Psoas muscle (tissue), 8 donors: ENCODE data around the gene ARAP2. TPM values are rescaled to one million over a fixed set of nuclear protein-coding genes. Genes with fewer than 3 reads are reported as not detected.

Experiments
- ATAC-seq, 4 donors: fragments of 200-7000 bp; cut with Tn5 transposase; one replicate each; pipeline ENCODE4 v1.9.1; 2020; ENCODE audit warnings: moderate library complexity in 3 of 4, mild to moderate bottlenecking in 2 of 4
- DNase-seq, 2 donors: peaks; one replicate each; pipeline ENCODE4 v3.0.0-alpha.2; 2020
- H3K27ac ChIP-seq: fragments of 200-600 bp; one replicate; pipeline ENCODE4 v1.8.0; 2022
- H3K27me3 ChIP-seq, 3 donors: fragments of 200-600 bp in 1 of 3; one replicate each; pipeline versions ENCODE4 v1.6.1 to v1.8.0; 2013 to 2022; ENCODE audit warnings: low read length in 2 of 3, mild to moderate bottlenecking in 2 of 3, moderate library complexity in 1 of 3; ENCODE audit not compliant: insufficient read depth in 3 of 3
- H3K36me3 ChIP-seq, 2 donors: fragments of 200-600 bp in 1 of 2; one replicate each; pipeline versions ENCODE4 v1.6.1 to v1.8.0; 2013 to 2022; ENCODE audit warnings: low read depth in 1 of 2, mild to moderate bottlenecking in 1 of 2, moderate library complexity in 1 of 2; ENCODE audit not compliant: insufficient read depth in 1 of 2
- H3K4me1 ChIP-seq: fragments of 200-600 bp; one replicate; pipeline ENCODE4 v1.8.0; 2022
- H3K4me3 ChIP-seq: fragments of 200-600 bp; one replicate; pipeline ENCODE4 v1.8.0; 2022; ENCODE audit warnings: mild to moderate bottlenecking
- H3K9me3 ChIP-seq: fragments of 200-600 bp; one replicate; pipeline ENCODE4 v1.8.0; 2022
- CTCF ChIP-seq: fragments of 200-600 bp; IDR thresholded peaks from one replicate; pipeline ENCODE4 v1.8.0; 2022; ENCODE audit warnings: antibody characterized with exemption
- WGBS, 3 donors: extraction: QIAGEN DNeasy Blood & Tissue Kit; methylation state at CpG; one replicate each; pipeline versions ENCODE4 v1.1.6 to v1.1.7; 2013; 5-methylcytosine and 5-hydroxymethylcytosine counted together
- intact Hi-C, 2 donors: fragments of 100-400 bp; cut with DNase I; formaldehyde crosslinking; loops; one replicate each; pipeline versions ENCODE4 v1.11.0 to v1.14.2; 2022
- polyA plus RNA-seq, 3 donors: library from polyadenylated mRNA; stranded (reverse); fragments of 200-250 nt; gene quantifications; one replicate each; pipeline ENCODE4 v1.2.3, GENCODE V29; 2013
- total RNA-seq, 4 donors: library from RNA; stranded (reverse); fragmentation: NEBNext Ultra II Directional in 2 of 4; extraction: Animal tissue kit (Norgen Biotek cat#: 25700) in 2 of 4; gene quantifications; one replicate each; pipeline versions ENCODE4 v1.2.1 to v1.2.4, GENCODE V29; 2021 to 2023
- donor health status: healthy with polysubstance abuse.
- donor health status: DM: no; HTN: no; CAD: no; lungs with moderate emphysema.
- donor health status: Bipolar disorder and iron deficiency.
- donor health status: healthy.
- donor health status: DM: yes; HTN: yes; CAD: no.
- donor health status: DM: no; HTN: no; CAD: no.
- donor health status: DM: no; HTN: no; CAD: no.
- donor health status: DM: yes; HTN: yes; CAD: no.

ARAP2 gene
- total and polyA plus RNA-seq, 7 donors: 0.11 to 2.7 (median 1.4) TPM

- no peak overlapping the region for H3K27ac ChIP-seq
- ATAC-seq (no peak), DNase-seq (no peak)
- H3K4me1 ChIP-seq: no peaks in the 10 kb centered on the region
- no peaks in the 10 kb centered on the region for H3K36me3 ChIP-seq
- H3K27me3 ChIP-seq: no peaks in the 10 kb centered on the region
- TF ChIP-seq CTCF: no peak
- no peaks in the 10 kb centered on the region for H3K9me3 ChIP-seq
- H3K4me3 ChIP-seq: no peak overlapping the region
- intact Hi-C loops: no loop called here
Measured at GRCh38 chr4:36218121-36218520, 26.2 kb downstream of the ARAP2 start.

GRCh38 chr4:36215627-36216026 is 28.7 kb downstream of the ARAP2 start:
- TF ChIP-seq CTCF: no peak
- intact Hi-C loops: no loop called here
- Histone ChIP-seq H3K4me1 (no peaks in the 10 kb centered on the region), H3K27ac (no peak overlapping the region), H3K9me3 (no peaks in the 10 kb centered on the region), H3K27me3 (no peaks in the 10 kb centered on the region), H3K36me3 (no peaks in the 10 kb centered on the region), H3K4me3 (no peak overlapping the region)
- WGBS, 3 donors: 85 to 88% (median 87%) methylated on average over 3 of the region's 3 CpGs
- ATAC-seq (no peak), DNase-seq (no peak)

GRCh38 chr4:36214735-36215485 is 29.4 kb downstream of the ARAP2 start:
- Histone ChIP-seq H3K36me3 (no peaks in the 10 kb centered on the region), H3K27ac (no peak overlapping the region), H3K4me3 (no peak overlapping the region), H3K27me3 (no peaks in the 10 kb centered on the region), H3K9me3 (no peaks in the 10 kb centered on the region), H3K4me1 (no peaks in the 10 kb centered on the region)
- no peak for TF ChIP-seq CTCF
- intact Hi-C loops: no loop called here
- DNase-seq: no peak
- ATAC-seq: no peak
- WGBS, 3 donors: 69 to 92% (median 77%) methylated on average over 4 of the region's 4 CpGs

- no peak overlapping the region for H3K27ac ChIP-seq
- no peaks in the 10 kb centered on the region for H3K36me3 ChIP-seq
- no peak for TF ChIP-seq CTCF
- DNase-seq (no peak), ATAC-seq (no peak)
- H3K4me3 ChIP-seq: no peak overlapping the region
- H3K9me3 ChIP-seq: no peaks in the 10 kb centered on the region
- intact Hi-C loops: no loop called here
- no peaks in the 10 kb centered on the region for H3K27me3 ChIP-seq
- H3K4me1 ChIP-seq: no peaks in the 10 kb centered on the region
- 43 to 55% (median 47%) methylated on average over 2 of the region's 2 CpGs for WGBS, 3 donors
Measured at GRCh38 chr4:36213977-36214376, 30.3 kb downstream of the ARAP2 start.

- no peak for DNase-seq
- 54 to 74% (median 56%) methylated on average over 1 of the region's 1 CpG for WGBS, 3 donors
- H3K36me3 ChIP-seq: no peaks in the 10 kb centered on the region
- H3K4me3 ChIP-seq: no peak overlapping the region
- no peaks in the 10 kb centered on the region for H3K9me3 ChIP-seq
- no peaks in the 10 kb centered on the region for H3K4me1 ChIP-seq
- ATAC-seq: no peak
- H3K27ac ChIP-seq: no peak overlapping the region
- intact Hi-C loops: no loop called here
- no peak for TF ChIP-seq CTCF
- no peaks in the 10 kb centered on the region for H3K27me3 ChIP-seq
Measured at GRCh38 chr4:36211084-36211483, 33.2 kb downstream of the ARAP2 start.
